Activated CD4-positive, alpha-beta T cell treated with anti-CD3 and anti-CD28 coated beads, Interleukin-2, amount 10 ng/mL, durations not matched to agents 24 days and 14 days (primary cell): ENCODE measurements around the gene OR5L2. TPM values are rescaled to one million over a fixed set of nuclear protein-coding genes. Genes with fewer than 3 reads are reported as not detected.

Experiments
- total RNA-seq: library from RNA; stranded (reverse); gene quantifications from 2 replicates; pipeline ENCODE4 v1.2.3, GENCODE V29; 2022

The OR5L2 gene
- total RNA-seq, 1 donor from 2014 or later, result not detected

Other genes starting within 250 kb of the OR5L2 start
- gene OR4C11, start 219.6 kb upstream of the OR5L2 start, total RNA-seq, result not detected in 2 replicates
- gene OR4P4, start 192.1 kb upstream of the OR5L2 start, total RNA-seq, result not detected in 2 replicates
- not detected in 2 replicates for gene OR4S2, start 178.9 kb upstream of the OR5L2 start, total RNA-seq
- gene OR4C6, start 165.0 kb upstream of the OR5L2 start, total RNA-seq, result not detected in 2 replicates
- not detected in 2 replicates for gene OR5D13, start 53.8 kb upstream of the OR5L2 start, total RNA-seq
- not detected in 2 replicates for gene OR5D14, start 31.7 kb upstream of the OR5L2 start, total RNA-seq
- not detected in 2 replicates for gene OR5L1, start 15.9 kb upstream of the OR5L2 start, total RNA-seq
- gene OR5D18, start 7.6 kb upstream of the OR5L2 start, total RNA-seq, result not detected in 2 replicates
- not detected in 2 replicates for gene OR5D16, start 11.5 kb downstream of the OR5L2 start, total RNA-seq
- gene TRIM51, start 56.1 kb downstream of the OR5L2 start, total RNA-seq, result not detected in 2 replicates
- gene OR5W2, start 87.4 kb downstream of the OR5L2 start, total RNA-seq, result not detected in 2 replicates
- not detected in 2 replicates for gene OR5I1, start 109.2 kb downstream of the OR5L2 start, total RNA-seq
- gene OR10AG1, start 142.7 kb downstream of the OR5L2 start, total RNA-seq, result not detected in 2 replicates
- not detected in 2 replicates for gene OR5F1, start 167.4 kb downstream of the OR5L2 start, total RNA-seq
- gene OR5AS1, start 200.4 kb downstream of the OR5L2 start, total RNA-seq, result not detected in 2 replicates